Measurements from ENCODE around the gene PRKCB. TPM values are rescaled to one million over a fixed set of nuclear protein-coding genes. Genes with fewer than 3 reads are reported as not detected.
"Not testable (repeated sequence)": the region's sequence is repeated elsewhere in the genome, so short reads cannot be mapped to it uniquely, and the experiment has no call there.

The PRKCB gene
- total and polyA plus RNA-seq, 2 donors (not counting 1 experiment from before 2014, with no cell fraction given): 0.01 TPM; not detected in 1

DNA sequence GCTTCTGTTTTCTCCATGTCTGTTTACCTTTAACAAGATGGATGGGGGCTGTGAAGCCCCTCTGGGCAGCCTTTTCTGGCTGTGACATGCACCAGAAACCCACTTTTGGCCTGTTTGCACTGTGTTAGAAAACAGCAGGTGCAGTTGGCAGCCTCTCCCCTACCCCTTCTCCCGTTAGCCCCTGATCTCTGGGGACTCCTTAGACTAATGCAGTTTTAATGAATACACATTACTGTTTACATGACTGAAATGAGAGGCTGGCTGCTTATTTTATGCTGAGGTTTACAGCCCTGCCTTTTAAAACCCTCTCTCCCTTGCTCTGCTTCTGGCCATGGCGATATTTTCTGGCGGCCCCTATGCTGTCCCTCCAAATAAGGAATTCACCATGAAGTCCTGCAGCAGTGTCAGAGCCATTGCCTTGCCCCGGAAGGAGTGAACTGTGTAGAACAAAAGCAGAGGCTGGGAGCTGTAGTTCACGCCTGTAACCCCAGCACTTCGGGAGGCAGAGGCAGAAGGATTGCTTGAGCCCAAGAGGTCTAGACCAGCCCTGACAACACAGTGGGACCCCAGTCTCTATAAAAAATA is 79.3 kb downstream of the PRKCB start:
- Histone ChIP-seq H2AFZ (ENCODE audit: low read length) (no peak overlapping the region), H3K4me2 (ENCODE audit: extremely low read depth, insufficient read depth, low read length) (no peak overlapping the region), H3K36me3 (ENCODE audit: control insufficient read depth, insufficient read depth, low read length) (no peaks in the 10 kb centered on the region), H3K27me3 (ENCODE audit: control insufficient read depth, insufficient read depth, low read length) (no peaks in the 10 kb centered on the region), H3K27ac (ENCODE audit: insufficient read depth, low read length) (no peak overlapping the region), H3K9me3 (ENCODE audit: control insufficient read depth, insufficient read depth, low read depth, low read length) (no peaks in the 10 kb centered on the region), H4K20me1 (ENCODE audit: control insufficient read depth, extremely low read depth, insufficient read depth, low read length) (no peaks in the 10 kb centered on the region), H3K79me2 (ENCODE audit: control insufficient read depth, insufficient read depth, low read length) (no peaks in the 10 kb centered on the region), H3K4me3 (replicated peaks in 1 of 4; ENCODE audit: control extremely low read depth in 1 of 4, insufficient read depth in 1 of 4, low read depth in 3 of 4, low read length in 4 of 4) (no peak overlapping the region), H3K9ac (ENCODE audit: insufficient read depth, low read length) (no peak overlapping the region), H3K4me1 (ENCODE audit: control insufficient read depth, extremely low read depth, insufficient read depth, low read length) (no peaks in the 10 kb centered on the region)
- no peak for DNase-seq (ENCODE audit: low read depth in 2 of 2)
- TF ChIP-seq, protein P1, sequence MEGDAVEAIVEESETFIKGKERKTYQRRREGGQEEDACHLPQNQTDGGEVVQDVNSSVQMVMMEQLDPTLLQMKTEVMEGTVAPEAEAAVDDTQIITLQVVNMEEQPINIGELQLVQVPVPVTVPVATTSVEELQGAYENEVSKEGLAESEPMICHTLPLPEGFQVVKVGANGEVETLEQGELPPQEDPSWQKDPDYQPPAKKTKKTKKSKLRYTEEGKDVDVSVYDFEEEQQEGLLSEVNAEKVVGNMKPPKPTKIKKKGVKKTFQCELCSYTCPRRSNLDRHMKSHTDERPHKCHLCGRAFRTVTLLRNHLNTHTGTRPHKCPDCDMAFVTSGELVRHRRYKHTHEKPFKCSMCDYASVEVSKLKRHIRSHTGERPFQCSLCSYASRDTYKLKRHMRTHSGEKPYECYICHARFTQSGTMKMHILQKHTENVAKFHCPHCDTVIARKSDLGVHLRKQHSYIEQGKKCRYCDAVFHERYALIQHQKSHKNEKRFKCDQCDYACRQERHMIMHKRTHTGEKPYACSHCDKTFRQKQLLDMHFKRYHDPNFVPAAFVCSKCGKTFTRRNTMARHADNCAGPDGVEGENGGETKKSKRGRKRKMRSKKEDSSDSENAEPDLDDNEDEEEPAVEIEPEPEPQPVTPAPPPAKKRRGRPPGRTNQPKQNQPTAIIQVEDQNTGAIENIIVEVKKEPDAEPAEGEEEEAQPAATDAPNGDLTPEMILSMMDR (conservative IDR thresholded peaks at IDR 0.05 in 1 of 2, IDR thresholded peaks at IDR 0.05 in 1 of 2; ENCODE audit: low read depth in 1 of 2, low read length in 2 of 2): no peak
- no peak for TF ChIP-seq EZH2 (IDR thresholded peaks at IDR 0.05; ENCODE audit: low read length, missing control alignments)

DNA sequence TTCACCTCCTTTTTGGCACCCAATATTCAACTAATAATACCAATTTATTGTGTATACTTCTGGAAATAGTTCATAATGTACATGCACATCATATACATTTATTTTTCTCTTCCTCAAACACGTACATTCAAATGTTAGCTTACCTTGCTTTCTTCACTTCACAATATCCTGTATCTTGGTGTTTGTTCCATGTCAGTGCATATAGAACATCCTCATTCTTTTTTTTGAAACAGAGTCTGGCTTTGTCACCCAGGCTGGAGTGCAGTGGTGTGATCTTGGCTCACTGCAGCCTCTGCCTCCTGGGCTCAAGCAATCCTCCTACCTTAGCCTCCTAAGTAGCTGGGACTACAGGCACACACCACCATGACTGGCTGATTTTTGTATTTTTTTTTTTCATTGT is 80.8 kb downstream of the PRKCB start:
- H3K4me1 ChIP-seq (ENCODE audit: control insufficient read depth, extremely low read depth, insufficient read depth, low read length); H3K4me2 ChIP-seq (ENCODE audit: extremely low read depth, insufficient read depth, low read length): not testable (repeated sequence)

DNA sequence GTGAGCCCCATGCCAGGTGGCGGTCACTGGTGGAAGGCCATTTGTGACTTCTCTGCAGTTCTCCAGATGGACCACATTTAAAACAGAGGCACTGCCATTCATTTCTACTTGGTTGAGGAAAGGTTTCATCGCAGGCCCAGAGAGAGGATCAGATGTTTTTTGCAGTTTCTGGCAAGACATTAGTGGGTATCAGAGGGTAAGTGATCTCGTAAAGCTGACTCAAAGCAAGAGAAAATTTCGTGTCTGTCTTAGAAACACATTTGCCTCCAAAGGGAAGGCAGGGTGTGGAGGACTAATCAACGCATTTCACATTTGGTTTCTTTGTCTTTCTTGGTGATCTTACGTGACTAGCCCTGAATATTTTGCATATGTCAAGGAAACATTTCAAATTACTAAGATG is 81.8 kb downstream of the PRKCB start:
- DNase-seq (ENCODE audit: low read depth in 2 of 2): no peak
- H3K4me2 ChIP-seq (ENCODE audit: extremely low read depth, insufficient read depth, low read length): no peak overlapping the region

More for the DNA sequence above, 80.8 kb downstream of the PRKCB start:
- H3K27ac ChIP-seq (ENCODE audit: insufficient read depth, low read length); H3K4me3 ChIP-seq (replicated peaks in 1 of 4; ENCODE audit: control extremely low read depth in 1 of 4, insufficient read depth in 1 of 4, low read depth in 3 of 4, low read length in 4 of 4); H3K27me3 ChIP-seq (ENCODE audit: control insufficient read depth, insufficient read depth, low read length); H3K9ac ChIP-seq (ENCODE audit: insufficient read depth, low read length); H3K36me3 ChIP-seq (ENCODE audit: control insufficient read depth, insufficient read depth, low read length); H3K79me2 ChIP-seq (ENCODE audit: control insufficient read depth, insufficient read depth, low read length); H4K20me1 ChIP-seq (ENCODE audit: control insufficient read depth, extremely low read depth, insufficient read depth, low read length); DNase-seq (ENCODE audit: low read depth in 2 of 2); H3K9me3 ChIP-seq (ENCODE audit: control insufficient read depth, insufficient read depth, low read depth, low read length); H2AFZ ChIP-seq (ENCODE audit: low read length): not testable (repeated sequence)

More for the DNA sequence above, 81.8 kb downstream of the PRKCB start:
- H3K27ac ChIP-seq (ENCODE audit: insufficient read depth, low read length): no peak overlapping the region
- no peak overlapping the region for H2AFZ ChIP-seq (ENCODE audit: low read length)
- H3K27me3 ChIP-seq (ENCODE audit: control insufficient read depth, insufficient read depth, low read length): no peaks in the 10 kb centered on the region
- H3K9ac ChIP-seq (ENCODE audit: insufficient read depth, low read length): no peak overlapping the region
- no peaks in the 10 kb centered on the region for H3K4me1 ChIP-seq (ENCODE audit: control insufficient read depth, extremely low read depth, insufficient read depth, low read length)
- H3K4me3 ChIP-seq (replicated peaks in 1 of 4; ENCODE audit: control extremely low read depth in 1 of 4, insufficient read depth in 1 of 4, low read depth in 3 of 4, low read length in 4 of 4): no peak overlapping the region
- H3K9me3 ChIP-seq (ENCODE audit: control insufficient read depth, insufficient read depth, low read depth, low read length): no peaks in the 10 kb centered on the region
- H4K20me1 ChIP-seq (ENCODE audit: control insufficient read depth, extremely low read depth, insufficient read depth, low read length): no peaks in the 10 kb centered on the region
- TF ChIP-seq EZH2 (IDR thresholded peaks at IDR 0.05; ENCODE audit: low read length, missing control alignments): no peak
- TF ChIP-seq, protein P1 (conservative IDR thresholded peaks at IDR 0.05 in 1 of 2, IDR thresholded peaks at IDR 0.05 in 1 of 2; ENCODE audit: low read depth in 1 of 2, low read length in 2 of 2): no peak
- no peaks in the 10 kb centered on the region for H3K36me3 ChIP-seq (ENCODE audit: control insufficient read depth, insufficient read depth, low read length)
- H3K79me2 ChIP-seq (ENCODE audit: control insufficient read depth, insufficient read depth, low read length): no peaks in the 10 kb centered on the region
